ENCODE data around the gene SPTBN5. TPM values are rescaled to one million over a fixed set of nuclear protein-coding genes. Genes with fewer than 3 reads are reported as not detected.

SPTBN5 gene
- total RNA-seq (2022; extraction: Qiagen RNA extraction; ENCODE audit: low read depth), result 0.08 to 0.37 TPM (median 0.32 TPM) in 5 replicates

DNA sequence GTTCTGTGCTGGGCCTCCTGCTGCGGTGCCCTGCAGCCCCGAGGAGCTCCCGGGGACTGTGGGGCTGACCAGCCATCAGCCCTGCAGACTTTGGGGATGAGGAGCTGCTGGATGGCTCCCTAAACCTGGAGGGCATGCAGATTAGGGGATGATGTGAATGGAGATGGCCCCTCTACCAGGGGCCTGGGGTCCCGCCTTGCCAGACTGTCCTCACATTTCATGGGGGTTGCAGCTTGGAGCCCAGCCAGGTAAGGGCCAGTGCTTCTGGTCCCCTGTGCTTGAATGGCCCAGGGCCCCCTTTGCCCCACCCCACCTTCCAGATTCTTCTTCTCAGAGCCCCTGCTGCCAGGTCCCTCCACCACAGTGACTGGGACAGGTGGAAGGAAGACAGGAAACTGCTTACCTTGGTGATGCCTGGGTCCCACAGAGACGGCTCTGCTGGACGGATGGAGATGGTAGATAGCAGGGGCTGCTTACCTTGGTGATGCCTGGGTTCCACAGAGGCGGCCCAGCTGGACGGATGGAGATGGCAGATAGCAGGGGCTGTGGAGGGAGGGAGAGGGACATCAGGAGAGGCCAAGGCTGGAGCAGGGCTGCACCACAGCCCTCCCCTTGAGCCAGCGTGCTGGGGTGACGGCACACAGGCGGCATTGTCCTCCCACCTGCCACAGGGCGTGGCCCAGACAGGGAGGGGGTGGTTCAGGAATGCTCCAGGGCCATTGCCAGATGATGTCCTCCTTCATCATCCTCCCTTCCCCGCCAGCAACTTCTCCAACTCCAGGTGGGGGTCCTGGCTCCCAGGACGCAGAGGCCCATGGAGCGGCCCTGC lies at the start of gene SPTBN5:
Gene SPTBN5 (minus strand): TSS at position 632 of the 829 bp plus-strand sequence. CDS start 556 bp downstream, at position 76.

GRCh38 chr15:41838400-41838897 lies 55.4 kb downstream of the SPTBN5 start, which contains the start of gene PLA2G4B:
Gene PLA2G4B, plus strand, starts transcription at chr15:41838847. Its CDS starts 67 bp downstream, at chr15:41838914.

DNA sequence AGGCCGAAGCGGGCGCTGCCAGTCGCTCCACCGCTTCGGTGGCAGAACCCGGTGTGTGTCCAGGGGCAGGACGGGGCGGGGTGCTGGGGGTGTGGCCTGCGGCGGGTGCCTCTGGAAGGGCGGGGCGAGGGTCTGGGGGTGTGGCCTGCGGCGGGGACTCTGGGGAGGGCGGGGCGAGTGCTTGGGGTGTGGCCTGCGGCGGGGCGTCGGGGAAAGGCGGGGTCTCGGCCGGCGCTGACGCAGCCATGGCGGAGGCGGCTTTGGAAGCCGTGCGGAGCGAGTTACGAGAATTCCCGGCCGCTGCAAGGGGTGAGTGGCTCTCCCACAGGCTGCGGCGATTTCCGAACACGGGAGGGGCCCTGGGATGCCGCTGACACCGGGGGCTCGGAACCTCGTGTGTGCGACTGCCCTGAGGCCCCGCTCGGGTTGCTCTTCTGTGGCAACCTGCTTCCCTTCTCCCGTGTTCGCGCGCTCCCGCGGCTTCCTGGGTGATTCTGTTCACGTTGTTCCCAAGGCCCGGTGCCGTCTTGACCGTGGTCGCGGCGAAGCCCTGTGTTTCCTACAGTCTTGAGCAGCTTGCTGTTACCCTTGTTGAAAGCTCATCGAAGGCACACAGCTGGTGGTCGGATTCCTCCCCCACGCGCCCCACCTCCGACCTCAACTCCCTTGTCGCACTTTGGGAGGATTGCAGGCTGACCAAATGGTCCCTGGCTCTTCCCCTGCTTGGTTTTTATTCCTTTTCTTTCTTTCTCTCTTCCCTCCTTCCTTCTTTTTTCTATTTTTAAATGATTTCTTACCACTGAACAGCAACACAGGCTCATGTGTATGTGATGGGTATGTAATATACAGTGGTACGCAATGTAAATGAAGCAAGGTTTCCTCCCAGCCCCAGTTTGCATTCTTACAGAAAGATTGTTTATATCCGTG lies 65.7 kb downstream of the SPTBN5 start, which contains the start of gene JMJD7:
Gene JMJD7 (plus strand): TSS at position 213 of the 927 bp plus-strand sequence. CDS start 33 bp downstream, at position 246.

Other genes with a start within 250 kb of the SPTBN5 start
- 5.9 to 8.2 TPM (median 7.4 TPM) in 5 replicates for gene MGA, start 233.6 kb downstream of the SPTBN5 start, total RNA-seq (2022; extraction: Qiagen RNA extraction; ENCODE audit: low read depth)
- 2.9 to 5.3 TPM (median 4.3 TPM) in 5 replicates for gene MAPKBP1, start 119.6 kb downstream of the SPTBN5 start, total RNA-seq (2022; extraction: Qiagen RNA extraction; ENCODE audit: low read depth)
- gene JMJD7, start 66.0 kb downstream of the SPTBN5 start, total RNA-seq (2022; extraction: Qiagen RNA extraction; ENCODE audit: low read depth), result 1.8 to 5.4 TPM (median 3.5 TPM) in 5 replicates
- gene PLA2G4B, start 55.2 kb downstream of the SPTBN5 start, total RNA-seq (2022; extraction: Qiagen RNA extraction; ENCODE audit: low read depth), result 0.51 to 3.3 TPM (median 2.2 TPM) in 5 replicates
- 9.4 to 12.9 TPM (median 11.9 TPM) in 5 replicates for gene EHD4, start 78.5 kb upstream of the SPTBN5 start, total RNA-seq (2022; extraction: Qiagen RNA extraction; ENCODE audit: low read depth)
- not detected in 5 replicates for gene PLA2G4E, start 127.0 kb upstream of the SPTBN5 start, total RNA-seq (2022; extraction: Qiagen RNA extraction; ENCODE audit: low read depth)
- gene PLA2G4D, start 200.5 kb upstream of the SPTBN5 start, total RNA-seq (2022; extraction: Qiagen RNA extraction; ENCODE audit: low read depth), result not detected in 5 replicates